ENCODE results near the gene HJURP.

GRCh38 chr2:233803994-233804393 lies 50.3 kb downstream of the HJURP start:
- TF ChIP-seq, protein P1, sequence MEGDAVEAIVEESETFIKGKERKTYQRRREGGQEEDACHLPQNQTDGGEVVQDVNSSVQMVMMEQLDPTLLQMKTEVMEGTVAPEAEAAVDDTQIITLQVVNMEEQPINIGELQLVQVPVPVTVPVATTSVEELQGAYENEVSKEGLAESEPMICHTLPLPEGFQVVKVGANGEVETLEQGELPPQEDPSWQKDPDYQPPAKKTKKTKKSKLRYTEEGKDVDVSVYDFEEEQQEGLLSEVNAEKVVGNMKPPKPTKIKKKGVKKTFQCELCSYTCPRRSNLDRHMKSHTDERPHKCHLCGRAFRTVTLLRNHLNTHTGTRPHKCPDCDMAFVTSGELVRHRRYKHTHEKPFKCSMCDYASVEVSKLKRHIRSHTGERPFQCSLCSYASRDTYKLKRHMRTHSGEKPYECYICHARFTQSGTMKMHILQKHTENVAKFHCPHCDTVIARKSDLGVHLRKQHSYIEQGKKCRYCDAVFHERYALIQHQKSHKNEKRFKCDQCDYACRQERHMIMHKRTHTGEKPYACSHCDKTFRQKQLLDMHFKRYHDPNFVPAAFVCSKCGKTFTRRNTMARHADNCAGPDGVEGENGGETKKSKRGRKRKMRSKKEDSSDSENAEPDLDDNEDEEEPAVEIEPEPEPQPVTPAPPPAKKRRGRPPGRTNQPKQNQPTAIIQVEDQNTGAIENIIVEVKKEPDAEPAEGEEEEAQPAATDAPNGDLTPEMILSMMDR (IDR thresholded peaks at IDR 0.05) = no peak
- no peak for TF ChIP-seq POLR2A (IDR thresholded peaks at IDR 0.05)
